Brain microvascular endothelial cell (primary cell): ENCODE results near the gene THSD8.

Experiments
- DNase-seq: peaks from one replicate; pipeline ENCODE4 v3.0.0-alpha.2; 2020
- H3K27ac ChIP-seq: fragments of 250-450 bp; sonication (Bioruptor Pico); 2 replicates; pipeline ENCODE4 v1.5.1; 2020; ENCODE audit warnings: mild to moderate bottlenecking, moderate library complexity
- H3K27me3 ChIP-seq: fragments of 250-450 bp; sonication (Bioruptor Pico); replicated peaks from 2 replicates; pipeline ENCODE4 v1.5.1; 2020; ENCODE audit warnings: mild to moderate bottlenecking
- H3K36me3 ChIP-seq: fragments of 250-450 bp; sonication (Bioruptor Pico); replicated peaks from 2 replicates; pipeline ENCODE4 v1.5.1; 2020; ENCODE audit warnings: mild to moderate bottlenecking
- H3K4me3 ChIP-seq: 2 replicates; pipeline ENCODE4 v1.5.1; 2011; ENCODE audit warnings: low read depth, mild to moderate bottlenecking, control low read depth, low read length, moderate library complexity
- CTCF ChIP-seq: IDR thresholded peaks from 2 replicates; pipeline ENCODE4 v1.5.1; 2011; ENCODE audit warnings: low read depth, mild to moderate bottlenecking, moderate library complexity, low read length, control low read depth, inconsistent platforms; ENCODE audit errors: missing control alignments
- in situ Hi-C: cut with HindIII; loops from 2 replicates; pipeline ENCODE4 v1.10.0; 2017; ENCODE audit warnings: low sequenced_read_pairs, low pct_ligation_motif_present

Gene THSD8

GRCh38 chr19:12778017-12778904 is 23.6 kb upstream of the THSD8 start:
- peak; percentile 75 for DNase-seq
- no peaks in the 10 kb centered on the region for H3K36me3 ChIP-seq
- no peak for TF ChIP-seq CTCF
- H3K4me3 ChIP-seq: peak overlapping the region; percentile 66
- in situ Hi-C loops: no loop called here
- H3K27me3 ChIP-seq: no peaks in the 10 kb centered on the region
- peak overlapping the region; percentile 93 for H3K27ac ChIP-seq

GRCh38 chr19:12778905-12779161 is 23.0 kb upstream of the THSD8 start:
- DNase-seq: no peak
- peak overlapping the region; percentile 93 for H3K27ac ChIP-seq
- in situ Hi-C loops: no loop called here
- TF ChIP-seq CTCF: no peak
- H3K27me3 ChIP-seq: no peaks in the 10 kb centered on the region
- peak overlapping the region; percentile 66 for H3K4me3 ChIP-seq
- H3K36me3 ChIP-seq: no peaks in the 10 kb centered on the region

GRCh38 chr19:12779162-12779993 is 22.5 kb upstream of the THSD8 start:
- H3K27ac ChIP-seq: peak overlapping the region; percentile 93
- TF ChIP-seq CTCF: peak; percentile 37
- H3K27me3 ChIP-seq: no peaks in the 10 kb centered on the region
- in situ Hi-C loops: no loop called here
- peak; percentile 79 for DNase-seq
- H3K4me3 ChIP-seq: peak overlapping the region; percentile 66
- no peaks in the 10 kb centered on the region for H3K36me3 ChIP-seq

- TF ChIP-seq CTCF: no peak
- Histone ChIP-seq H3K4me3 (peak overlapping the region; percentile 48), H3K36me3 (no peaks in the 10 kb centered on the region), H3K27me3 (no peaks in the 10 kb centered on the region), H3K27ac (peak overlapping the region; percentile 59)
- in situ Hi-C loops: no loop called here
- DNase-seq: no peak
Measured at GRCh38 chr19:12782174-12782423, 19.8 kb upstream of the THSD8 start.

- in situ Hi-C loops: no loop called here
- DNase-seq: peak; percentile 65
- Histone ChIP-seq H3K4me3 (peak overlapping the region; percentile 48), H3K27me3 (no peaks in the 10 kb centered on the region), H3K27ac (peak overlapping the region; percentile 59), H3K36me3 (no peaks in the 10 kb centered on the region)
- no peak for TF ChIP-seq CTCF
Measured at GRCh38 chr19:12782424-12783290, 19.2 kb upstream of the THSD8 start.
